NCI-H510A treated with DMSO at 0.1 percent for 48 hours (cell line): ENCODE results near the gene MCC.

Experiments used
- DNase-seq: peaks from one replicate; lab custom pipeline; 2025; lab: John Stamatoyannopoulos, UW

The MCC gene

DNA sequence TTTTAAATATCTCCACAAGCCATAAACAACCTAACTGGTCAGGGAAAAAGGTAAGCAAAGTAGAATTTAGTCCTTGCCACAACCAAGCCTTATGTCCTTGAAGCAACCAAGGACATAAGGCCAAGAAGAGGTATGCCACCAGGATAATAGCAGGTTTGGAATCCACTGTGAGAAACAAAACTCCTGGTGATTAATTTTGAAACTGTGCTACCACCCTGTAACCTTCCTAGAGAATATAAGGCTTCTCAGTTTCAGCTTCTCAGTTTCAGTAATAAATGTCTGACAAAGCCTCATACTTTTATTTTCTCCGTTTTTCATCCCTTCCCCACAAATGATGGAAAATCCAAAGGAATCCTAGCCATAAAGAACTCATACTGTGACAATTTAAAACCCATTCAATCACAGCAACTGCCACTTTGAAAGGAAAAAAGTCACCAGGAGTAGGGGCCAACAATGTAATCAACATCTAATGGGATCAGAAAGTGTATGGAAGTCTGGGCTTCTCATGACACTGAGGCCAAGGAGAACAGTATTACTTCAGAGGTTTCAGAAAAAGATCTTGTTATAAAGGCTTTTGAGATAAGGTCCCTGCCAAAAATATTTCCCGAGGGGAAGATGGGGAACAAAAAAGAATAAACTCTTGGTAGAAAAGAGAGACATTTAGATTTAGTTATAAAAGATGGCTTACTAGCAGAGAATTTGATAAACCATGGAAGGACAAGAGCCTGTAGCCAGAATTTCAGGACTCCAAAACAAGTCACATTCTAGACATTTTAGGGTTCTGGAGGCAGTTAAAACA, 242.6 kb downstream of the MCC start:
- DNase-seq, result no peak

DNA sequence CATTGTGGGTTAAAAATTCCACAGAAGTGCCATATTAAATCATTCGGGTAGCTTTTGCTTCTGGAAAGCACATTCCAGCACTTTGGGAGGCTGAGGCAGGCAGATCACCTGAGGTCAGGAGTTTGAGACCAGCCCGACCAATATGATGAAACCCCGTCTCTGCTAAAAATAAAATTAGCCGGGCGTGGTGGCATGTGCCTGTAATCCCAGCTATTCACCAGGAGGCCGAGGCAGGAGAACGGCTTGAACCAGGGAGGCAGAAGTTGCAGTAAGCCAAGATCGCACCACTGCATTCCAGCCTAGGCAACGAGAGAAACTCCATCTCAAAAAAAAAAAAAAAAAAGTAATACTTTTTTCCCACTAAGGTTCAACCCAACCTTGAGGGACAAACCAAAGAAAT, 243.3 kb downstream of the MCC start:
- DNase-seq, result no peak

DNA sequence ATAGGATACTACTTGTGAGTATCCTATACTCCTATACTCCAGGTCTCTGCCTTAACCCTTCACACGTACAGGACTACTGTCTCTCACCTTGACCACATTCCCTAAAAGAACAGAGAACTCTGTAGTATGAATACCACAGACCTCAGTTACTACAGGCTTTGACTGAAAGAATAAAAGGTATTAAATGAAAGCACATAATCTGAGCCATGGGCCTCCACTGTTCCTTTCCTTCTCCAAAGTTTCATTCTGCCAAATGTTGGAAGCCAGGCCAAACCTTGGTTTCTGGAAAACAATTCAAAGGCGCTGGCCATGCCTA, 244.9 kb downstream of the MCC start:
- no peak for DNase-seq

DNA sequence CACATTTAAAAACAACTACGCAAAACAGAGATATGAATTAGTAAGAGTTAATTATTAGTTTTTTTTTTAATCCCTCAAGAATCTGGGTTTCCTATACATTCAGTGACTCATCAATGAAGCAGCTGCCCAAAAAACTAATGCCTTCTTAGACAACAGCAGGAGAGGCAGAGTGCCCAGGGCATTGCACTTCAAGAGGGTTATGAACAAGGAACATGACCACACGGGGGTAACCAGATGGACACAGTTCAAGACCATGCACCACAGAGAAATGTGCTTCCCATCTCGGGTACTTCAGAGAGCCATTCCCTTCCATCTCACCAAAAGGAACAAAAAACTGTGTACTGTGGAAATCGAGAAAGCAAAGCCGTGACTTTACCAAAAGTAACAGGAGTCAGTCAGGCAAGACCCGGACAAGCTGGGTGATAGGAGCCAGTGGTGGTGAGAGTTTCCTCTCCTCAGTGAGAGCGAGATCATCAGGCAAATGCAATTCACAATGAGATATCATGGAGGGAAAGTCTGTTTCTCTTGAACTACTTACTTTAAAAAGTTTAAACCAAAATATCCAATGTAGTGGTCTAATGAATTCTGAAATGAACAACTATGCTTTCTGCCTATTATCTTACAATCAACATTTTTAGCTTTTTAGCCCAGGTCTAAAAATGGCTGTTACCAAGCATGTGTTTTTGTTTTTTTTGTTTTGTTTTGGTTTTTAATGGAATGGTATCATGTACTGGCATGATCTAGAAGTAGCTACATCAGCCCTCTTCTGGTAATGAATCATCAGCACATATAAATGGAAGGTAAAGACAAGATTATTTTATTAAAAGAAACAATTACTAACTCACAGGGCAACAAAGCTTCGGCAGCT, 245.5 kb downstream of the MCC start:
- no peak for DNase-seq

DNA sequence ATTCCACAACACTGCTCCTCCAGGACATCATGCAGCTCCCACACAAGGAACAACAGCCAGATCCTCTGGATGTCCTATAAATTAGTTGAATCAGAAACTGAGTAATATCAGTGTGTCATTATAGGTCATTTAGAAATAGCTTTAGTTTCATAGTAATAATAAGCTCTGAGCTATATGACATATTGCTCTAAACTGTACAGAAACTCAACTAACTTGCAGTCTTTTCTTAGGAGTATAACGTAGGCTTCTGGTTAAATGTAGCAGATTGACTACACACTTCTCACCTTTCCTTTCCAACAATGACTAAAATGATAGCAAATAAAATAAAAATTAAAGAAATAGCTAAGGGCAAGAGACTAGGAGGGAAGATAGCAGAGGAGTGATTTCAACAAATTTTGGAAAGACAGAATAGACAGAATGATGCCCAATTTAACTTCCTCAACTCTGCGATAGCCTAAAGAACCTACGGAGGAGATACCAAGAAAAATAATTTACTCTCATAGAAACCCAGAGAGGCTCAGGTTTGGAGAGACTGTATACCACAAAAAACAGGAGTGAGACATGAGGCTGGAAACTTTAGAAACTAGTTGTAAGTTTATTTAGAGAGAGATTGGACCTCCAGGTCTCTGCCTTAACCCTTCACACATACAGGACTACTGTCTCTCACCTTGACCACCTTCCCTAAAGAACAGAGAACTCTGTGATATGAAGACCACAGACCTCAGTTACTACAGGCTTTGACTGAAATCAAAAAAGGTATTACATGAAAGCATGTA, 247.1 kb downstream of the MCC start:
- DNase-seq, result no peak

DNA sequence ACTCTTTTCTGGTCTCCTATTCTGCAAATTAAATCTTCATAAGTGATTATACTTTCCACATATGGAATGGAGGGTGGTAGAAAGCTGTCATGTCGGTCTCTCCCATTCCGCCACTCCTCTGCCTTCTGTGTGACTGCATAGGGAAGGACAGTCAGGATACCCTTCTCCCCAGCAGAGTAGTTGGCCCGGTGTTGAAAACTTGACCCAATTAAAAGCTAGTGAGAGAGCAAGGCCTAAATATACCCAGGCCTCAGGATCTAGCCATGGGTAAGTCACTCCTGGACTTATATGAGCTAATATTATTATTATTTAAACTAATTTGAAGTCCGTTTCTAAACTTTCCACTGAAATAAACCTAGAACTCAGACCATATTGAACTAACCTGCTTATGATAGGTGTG, 248.2 kb downstream of the MCC start:
- no peak for DNase-seq

DNA sequence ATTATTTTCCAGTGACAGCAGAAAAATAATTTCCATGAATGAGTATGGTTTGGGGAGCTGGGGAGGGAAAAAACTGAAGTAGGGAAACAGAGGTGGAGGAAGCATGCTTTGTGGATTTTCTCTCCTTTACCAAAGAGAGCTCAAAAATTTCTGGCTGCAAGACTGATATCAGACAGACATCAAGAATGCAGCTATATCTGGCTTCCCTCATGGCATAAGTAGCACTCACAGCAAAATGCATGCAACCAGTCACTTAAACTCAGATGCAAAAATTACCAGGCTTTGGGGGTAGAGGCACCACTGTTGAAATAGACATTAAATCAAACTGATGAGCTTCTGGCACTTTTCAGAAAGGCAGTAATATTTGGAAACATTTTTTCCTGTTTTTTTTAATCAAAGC, 250.4 kb downstream of the MCC start:
- no peak for DNase-seq

DNA sequence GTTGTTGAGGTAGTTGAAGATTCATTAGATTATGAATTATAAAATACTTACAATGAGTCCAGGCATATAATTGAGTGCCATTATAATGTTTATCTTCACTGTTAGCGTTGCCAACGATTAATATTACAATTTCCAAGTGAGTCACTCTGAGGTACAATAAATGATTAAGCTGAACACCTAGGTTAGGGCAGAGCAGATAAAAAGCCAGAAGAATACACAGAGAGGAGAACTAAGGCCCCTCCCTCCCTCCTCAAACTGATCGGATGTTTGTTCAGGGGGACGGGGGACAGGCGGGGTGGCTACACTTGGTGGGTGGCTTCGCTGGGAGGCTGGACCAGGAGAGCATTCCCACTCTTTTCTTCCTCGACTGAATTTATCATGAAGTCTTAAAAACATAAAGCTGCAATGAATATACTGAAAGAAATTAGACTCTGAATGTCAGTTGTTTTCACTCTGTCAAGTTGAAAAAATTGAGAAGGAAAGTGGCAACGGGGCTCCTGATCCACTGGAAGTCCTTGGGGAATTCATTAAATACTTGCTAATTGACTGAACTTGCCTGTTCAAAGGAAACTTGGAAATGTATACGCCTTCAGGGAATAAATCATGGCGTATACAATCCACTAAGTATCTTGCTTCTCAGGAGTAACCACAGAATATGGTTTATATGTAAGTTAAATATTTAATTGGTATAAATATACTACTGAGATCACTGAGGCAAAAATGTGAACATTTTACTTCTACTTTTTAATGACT, 251.5 kb downstream of the MCC start:
- no peak for DNase-seq

DNA sequence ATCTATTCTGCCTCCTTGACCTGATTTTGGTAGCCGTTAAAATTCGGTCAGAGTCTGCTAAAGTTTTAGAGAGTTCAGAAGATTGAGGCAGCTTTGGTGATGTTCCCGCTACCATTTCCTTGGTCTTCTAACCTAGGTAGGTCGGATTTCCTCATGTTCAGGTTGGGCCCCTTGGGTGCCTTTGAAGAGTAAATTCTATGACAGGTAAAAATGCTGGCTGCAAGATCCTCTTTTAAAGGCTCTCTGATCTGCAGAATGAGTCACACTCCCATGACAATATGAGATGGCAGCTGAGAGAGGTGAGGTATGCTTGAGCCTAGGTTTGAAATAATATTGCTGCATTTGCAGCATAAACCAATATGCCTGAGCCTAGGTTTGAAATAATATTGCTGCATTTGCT, 252.4 kb downstream of the MCC start:
- DNase-seq, result no peak

DNA sequence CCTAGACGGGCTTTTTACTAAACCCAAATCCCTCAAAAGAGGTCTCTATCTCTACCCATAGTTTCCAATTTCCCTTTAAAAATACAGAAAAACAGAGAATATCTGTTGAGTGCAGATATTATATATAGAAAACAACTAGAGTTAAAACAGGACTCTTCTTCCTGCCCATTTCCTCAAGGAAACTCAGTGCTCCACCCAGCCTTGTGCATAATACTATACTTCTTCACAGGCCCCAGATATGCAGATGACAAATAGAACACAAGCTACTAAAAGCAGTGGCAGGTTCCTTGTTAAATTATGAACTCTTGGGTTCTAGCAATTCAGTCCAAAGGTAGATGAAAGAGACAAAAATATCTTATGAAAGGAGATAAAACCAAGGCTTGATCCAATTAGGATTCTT, 253.7 kb downstream of the MCC start:
- DNase-seq, result no peak

DNA sequence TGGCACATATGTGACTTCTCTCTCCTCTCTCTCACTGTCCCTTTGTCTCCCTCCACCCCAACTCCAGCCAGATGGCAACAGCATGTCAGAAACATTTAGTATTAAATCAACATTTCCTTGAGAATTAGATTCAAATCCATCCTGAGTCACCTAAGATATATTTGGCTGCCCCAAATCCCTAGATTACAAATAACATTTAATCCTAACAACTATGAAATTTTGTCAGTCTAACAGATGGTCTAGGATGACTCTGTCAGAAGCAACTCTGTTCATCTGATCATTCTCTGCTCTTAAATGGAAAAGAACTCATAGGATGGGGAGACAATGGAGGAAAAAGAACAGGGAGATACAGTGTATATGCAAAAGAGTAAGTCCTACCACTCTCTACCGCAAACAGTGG, 254.6 kb downstream of the MCC start:
- DNase-seq, result no peak

DNA sequence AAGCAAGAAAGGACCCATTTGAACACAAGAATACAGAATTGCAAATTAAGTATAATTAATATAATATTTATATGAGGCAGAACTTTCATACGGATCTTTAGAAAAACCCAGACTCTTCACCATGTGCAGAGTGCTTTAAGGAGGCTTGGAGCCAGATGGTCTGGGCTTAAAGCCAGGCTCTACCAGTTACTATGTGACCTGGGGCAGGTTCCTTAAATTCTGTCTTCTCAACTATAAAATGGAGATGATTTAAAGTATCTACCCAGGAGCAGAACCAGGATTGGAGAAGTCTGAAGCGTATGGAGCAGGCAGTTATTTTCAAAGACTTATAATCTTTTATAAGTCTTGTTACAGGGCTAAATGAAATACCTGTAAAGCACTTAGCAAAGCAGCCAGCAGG, 255.6 kb downstream of the MCC start:
- DNase-seq, result no peak

DNA sequence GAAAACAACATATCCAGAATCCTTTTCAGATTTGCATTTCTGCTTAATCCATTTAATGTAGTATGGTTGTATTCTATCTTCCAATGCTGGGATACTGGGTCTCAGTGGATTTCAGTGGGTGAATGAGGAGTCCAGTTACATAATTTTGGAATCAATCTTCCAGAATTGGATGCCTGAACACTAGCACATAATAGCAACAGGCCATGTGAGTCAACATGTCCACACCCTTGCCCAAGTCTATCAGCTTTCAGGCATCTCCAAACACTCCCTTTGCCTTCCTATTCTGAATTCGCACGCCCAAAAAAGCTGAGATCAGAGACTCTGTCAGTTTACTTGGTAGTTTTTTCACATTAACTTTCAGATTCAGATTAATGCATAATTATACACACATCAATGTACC, 256.0 kb downstream of the MCC start:
- DNase-seq, result no peak

DNA sequence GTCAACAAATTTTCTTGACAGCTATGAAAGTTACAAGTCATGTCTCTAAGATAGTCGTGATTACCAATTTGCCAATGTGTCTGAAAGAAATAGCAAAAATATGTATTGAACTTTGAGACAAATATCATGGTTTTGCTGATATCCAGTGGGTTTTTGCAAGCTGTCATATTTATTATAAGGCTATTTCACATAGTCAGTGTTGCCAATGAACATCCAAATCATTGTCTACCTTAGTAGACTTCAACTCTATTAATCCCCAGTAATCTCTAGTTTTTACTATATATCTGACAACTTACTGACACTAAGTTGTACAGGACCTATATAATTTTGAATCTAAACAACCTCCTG, 256.6 kb downstream of the MCC start:
- no peak for DNase-seq

DNA sequence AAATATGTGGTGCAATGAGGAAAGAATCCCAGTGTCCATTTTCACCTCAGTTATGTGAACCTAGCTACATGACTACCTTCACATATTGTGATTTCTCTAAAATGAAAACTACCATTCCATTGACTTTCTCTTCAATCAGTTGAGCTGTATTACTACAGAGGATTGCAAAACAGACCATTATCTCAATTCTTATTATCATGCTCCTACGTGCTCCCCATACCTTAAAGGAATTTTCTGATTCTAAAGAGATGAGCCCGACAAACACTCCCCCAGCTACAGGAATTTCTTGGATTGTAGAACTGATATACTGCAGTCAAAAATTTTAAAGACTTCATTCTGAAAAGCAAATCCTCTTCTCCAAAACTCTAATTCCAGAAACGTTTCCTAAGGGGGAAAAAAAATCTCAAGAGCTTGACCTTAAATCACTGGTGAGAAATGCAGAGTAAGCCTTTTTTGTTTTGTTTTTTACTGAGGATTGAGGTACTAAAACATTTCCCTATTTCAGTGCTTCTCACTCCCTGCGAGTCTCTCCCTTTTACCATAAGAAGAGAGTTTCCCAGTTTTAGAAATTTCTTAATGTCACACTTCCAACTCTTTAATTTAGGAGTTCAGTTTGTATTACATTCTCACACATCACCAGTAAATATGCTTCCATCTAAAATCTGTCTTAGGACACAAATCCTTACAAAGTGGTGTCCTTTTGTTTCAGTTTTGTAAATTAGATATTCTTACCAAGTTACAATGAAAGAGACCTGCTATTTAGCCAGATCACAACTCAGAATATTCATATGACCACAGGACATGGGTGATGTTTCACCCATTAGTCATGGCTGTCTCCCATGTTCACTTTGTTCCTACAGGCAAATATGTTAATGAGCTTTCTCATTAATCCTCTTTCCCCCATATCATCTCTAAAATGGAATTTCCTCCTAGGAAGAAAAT, 257.3 kb downstream of the MCC start:
- no peak for DNase-seq

DNA sequence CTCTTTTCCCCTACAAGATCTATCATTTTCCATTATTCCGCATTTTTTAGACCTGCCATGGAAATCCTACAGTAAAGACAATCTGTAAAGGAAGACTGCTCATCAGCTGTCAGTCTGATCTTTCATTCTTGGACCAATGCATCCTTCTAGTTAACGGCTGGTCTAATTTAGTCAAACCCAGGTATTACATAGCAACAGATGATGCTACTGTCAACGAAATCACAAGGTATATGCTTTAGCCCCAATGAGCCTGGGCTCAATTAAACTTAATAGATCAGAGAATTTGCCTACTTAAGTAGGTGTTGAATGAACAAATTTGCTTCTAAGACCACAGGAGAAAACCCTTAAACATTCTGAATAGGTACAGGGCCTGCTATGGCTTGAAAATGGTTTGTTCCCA, 260.5 kb downstream of the MCC start:
- DNase-seq, result no peak

DNA sequence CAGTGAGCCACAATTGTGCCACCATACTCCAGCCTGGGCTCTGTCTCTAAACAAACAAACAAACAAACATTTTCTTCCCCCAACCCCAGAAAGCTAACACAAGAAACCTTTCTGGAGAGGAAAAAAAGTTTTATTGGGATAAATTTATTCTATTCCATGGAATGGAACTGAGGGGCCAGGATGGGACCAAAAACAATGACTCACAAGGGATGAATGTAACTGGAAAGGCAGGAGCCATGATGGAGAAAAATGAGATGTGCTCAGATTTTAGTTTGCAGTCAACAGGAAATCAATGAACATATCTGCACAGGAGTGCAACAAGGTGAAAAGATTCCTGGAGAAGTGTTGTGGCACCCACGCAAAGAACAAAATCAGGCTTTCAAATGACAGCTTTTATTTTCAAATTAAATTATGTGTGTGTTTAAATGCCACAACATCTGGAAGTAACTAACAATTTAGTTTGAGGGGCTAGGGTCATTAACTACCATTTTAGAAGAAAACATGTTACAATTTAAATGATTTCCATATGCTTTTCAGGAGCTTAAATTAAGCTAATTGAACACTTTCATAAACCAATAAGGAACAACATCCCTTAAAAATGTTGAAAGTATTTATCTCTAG, 262.0 kb downstream of the MCC start:
- no peak for DNase-seq

DNA sequence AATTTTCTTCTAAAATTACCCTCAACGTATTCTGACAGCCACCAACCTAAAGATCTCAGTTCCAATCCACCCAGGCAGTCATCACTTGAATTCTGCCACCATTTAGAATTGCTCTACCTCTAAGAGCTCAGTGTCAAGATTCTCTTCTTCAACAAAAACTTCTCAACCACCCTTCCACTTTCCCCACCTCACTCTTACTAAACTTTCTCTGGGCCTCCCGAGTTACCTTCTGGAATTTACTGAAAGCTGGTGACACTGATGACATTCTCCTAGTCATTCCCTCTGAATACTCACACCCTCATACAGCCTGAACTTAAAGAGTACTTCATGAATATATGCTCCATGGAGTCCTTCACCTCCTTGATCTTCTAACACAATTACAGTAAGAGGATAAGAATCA, 263.0 kb downstream of the MCC start:
- DNase-seq, result no peak

DNA sequence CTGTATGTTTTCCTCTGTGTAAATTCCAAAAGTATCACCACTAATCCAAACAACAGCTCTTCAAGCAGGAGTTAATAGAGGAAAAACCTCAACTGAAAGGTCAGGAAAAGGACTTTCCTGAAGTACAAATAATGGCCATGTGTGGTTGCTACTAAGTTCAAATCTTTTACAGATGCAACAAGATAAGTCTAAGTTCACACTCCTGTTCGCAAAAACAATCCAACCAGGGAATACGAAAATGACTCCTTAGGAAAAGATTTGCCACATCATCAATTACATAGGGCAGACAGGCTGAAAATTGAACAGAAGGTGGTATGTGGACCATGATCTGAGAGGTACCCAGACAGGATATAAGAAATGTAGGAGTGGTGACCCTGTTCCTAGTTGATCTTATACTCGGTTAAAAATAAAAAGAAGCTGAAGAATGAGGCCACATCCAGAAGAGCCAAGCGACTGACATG, 263.6 kb downstream of the MCC start:
- DNase-seq, result no peak

DNA sequence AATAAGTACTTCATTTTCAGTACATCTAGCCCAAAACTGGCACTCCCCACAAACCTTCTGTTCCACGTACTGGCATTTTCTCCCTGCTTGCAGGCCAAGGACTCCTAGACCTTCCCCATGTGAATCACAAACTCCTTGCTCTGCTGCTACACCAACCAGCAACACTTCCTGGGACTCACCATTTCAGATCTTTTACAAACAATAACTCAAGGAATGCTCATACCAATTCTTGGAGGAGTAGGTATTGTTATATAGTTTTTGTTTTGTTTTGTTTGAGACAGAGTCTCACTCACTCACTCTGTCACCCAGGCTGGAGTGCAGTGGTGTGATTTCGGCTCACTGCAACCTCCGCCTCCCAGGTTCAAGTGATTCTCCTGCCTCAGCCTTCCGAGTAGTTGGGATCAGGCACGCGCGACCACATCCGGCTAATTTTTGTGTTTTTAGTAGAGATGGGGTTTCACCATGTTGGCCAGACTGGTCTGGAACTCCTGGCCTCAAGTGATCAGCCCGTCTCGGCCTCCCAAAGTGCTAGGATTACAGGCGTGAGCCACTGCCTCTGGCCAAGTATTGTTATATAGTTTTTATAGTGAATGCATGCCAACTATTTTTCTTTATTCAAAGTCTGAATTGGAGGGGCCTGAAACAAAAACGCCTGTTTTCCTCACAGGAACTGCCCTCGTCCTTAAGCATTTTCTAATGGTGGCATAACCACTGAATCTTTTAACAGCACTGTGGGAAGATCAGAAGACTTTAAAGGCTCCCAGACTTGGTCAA, 264.2 kb downstream of the MCC start:
- no peak for DNase-seq
